Measurements from ENCODE around the gene LSS.
"Not testable (repeated sequence)": the region's sequence is repeated elsewhere in the genome, so short reads cannot be mapped to it uniquely, and the experiment has no call there.

The LSS gene

DNA sequence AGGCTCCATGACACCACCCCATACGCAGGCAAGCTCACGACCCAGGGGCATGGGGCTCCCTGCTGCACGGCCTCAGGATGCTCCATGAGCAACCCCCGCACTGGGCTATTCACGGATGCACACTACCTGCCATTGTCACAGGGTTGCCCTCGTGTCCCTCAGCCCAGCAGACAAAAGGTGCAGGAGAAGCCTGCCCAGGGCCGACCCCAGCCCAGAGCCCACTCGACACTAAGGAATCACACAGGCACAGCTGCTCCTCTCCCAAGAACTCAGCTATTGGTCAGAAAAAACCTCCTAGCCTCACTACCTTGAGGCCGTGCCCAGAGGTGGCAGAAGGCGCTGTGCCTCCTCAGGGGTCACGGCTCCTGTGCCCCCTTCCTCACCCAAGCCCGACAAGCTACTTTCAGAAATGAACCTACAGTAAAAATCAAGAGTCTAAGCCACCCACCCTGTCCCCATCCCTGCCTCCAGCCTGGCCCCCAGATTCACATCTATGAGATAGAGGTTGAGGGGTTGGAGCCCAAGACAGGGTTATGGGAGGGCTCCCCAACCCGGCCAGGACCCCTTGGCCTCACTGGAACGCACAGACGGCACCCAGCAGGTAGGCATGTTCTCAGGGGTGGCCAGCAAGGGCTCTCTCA lies 38.0 kb downstream of the LSS start:
- Histone ChIP-seq H3K4me1 (ENCODE audit: control insufficient read depth, insufficient read depth, low read length) (no peaks in the 10 kb centered on the region), H3K9ac (ENCODE audit: low read length) (no peak overlapping the region)

DNA sequence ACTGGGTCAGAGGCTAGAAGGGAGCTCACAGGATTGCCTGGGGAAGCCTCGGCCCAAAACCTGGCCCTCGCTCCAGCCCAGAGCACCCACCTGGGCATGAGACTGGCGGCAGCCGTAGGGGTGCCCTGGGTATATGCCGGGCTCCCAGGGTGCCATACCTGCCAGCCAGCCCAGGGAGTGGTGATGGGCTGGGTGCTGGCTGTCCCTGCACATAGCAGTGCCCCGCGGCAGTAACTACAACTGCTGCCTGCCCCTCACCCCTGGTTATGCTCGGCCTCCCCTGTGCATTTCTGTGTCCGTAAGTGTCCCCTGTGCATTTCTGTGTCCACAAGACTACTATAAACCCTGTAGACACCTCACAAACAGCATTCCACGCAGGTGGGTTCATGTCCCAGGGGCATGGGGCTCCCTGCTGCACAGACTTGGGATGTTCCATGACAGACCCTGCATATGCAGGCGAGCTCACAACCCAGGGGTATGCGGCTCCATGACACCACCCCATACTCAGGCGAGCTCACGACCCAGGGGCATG lies 38.5 kb downstream of the LSS start:
- Histone ChIP-seq H3K4me1 (ENCODE audit: control insufficient read depth, insufficient read depth, low read length) (no peaks in the 10 kb centered on the region), H3K27ac (ENCODE audit: low read depth, low read length) (no peak overlapping the region), H3K9ac (ENCODE audit: low read length) (no peak overlapping the region), H3K36me3 (ENCODE audit: control insufficient read depth, insufficient read depth, low read length) (peaks cover 24% of the 10 kb centered on the region), H3K4me3 (ENCODE audit: low read length) (no peak overlapping the region), H3K27me3 (ENCODE audit: control insufficient read depth, insufficient read depth, low read length) (no peaks in the 10 kb centered on the region)

More for the DNA sequence above, 38.0 kb downstream of the LSS start:
- no peak overlapping the region for H3K4me3 ChIP-seq (ENCODE audit: low read length)
- H3K27ac ChIP-seq (ENCODE audit: low read depth, low read length): no peak overlapping the region
- H3K36me3 ChIP-seq (ENCODE audit: control insufficient read depth, insufficient read depth, low read length): peaks cover 24% of the 10 kb centered on the region
- H3K27me3 ChIP-seq (ENCODE audit: control insufficient read depth, insufficient read depth, low read length): no peaks in the 10 kb centered on the region

DNA sequence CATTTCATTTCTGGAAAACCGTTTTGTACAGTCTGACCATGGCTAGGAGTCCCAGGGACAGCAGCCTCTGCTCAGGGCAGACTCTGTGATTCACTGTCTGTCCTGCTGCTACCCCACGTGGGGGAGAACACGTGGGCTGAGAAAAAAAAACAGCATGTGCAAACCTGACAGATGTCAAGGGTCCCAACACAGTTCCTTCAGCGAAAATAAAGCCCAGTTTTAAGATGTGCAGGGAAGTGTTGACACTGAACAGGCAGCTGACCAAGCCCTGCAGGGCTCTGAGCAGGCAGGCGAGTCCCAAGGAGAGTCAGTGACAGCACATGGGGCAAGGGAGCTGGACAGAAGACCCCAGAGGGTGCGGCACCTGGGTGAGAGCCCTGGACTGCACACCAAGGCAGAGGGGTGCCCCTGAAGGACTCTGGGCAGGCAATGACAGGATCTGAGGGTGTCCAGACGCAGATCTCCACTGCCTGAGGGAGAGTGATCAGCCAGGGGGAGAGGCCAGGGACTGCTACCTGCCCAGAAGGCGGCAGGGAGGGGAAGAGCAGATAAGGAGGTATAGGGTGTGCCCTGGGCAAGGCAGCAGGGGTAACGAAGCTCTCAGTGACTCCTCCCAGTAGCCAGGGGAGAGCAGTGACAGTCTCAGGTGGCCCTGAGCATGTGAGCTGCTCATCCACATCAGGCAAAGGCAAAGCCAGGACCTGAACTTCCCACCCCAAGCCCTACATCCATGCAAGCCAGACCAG lies 39.2 kb downstream of the LSS start:
- no peaks in the 10 kb centered on the region for H3K4me1 ChIP-seq (ENCODE audit: control insufficient read depth, insufficient read depth, low read length)
- H3K9ac ChIP-seq (ENCODE audit: low read length): no peak overlapping the region
- H3K4me3 ChIP-seq (ENCODE audit: low read length): no peak overlapping the region
- H3K27me3 ChIP-seq (ENCODE audit: control insufficient read depth, insufficient read depth, low read length): no peaks in the 10 kb centered on the region
- H3K27ac ChIP-seq (ENCODE audit: low read depth, low read length): peak overlapping the region; percentile 25
- H3K36me3 ChIP-seq (ENCODE audit: control insufficient read depth, insufficient read depth, low read length): peaks cover 19% of the 10 kb centered on the region

DNA sequence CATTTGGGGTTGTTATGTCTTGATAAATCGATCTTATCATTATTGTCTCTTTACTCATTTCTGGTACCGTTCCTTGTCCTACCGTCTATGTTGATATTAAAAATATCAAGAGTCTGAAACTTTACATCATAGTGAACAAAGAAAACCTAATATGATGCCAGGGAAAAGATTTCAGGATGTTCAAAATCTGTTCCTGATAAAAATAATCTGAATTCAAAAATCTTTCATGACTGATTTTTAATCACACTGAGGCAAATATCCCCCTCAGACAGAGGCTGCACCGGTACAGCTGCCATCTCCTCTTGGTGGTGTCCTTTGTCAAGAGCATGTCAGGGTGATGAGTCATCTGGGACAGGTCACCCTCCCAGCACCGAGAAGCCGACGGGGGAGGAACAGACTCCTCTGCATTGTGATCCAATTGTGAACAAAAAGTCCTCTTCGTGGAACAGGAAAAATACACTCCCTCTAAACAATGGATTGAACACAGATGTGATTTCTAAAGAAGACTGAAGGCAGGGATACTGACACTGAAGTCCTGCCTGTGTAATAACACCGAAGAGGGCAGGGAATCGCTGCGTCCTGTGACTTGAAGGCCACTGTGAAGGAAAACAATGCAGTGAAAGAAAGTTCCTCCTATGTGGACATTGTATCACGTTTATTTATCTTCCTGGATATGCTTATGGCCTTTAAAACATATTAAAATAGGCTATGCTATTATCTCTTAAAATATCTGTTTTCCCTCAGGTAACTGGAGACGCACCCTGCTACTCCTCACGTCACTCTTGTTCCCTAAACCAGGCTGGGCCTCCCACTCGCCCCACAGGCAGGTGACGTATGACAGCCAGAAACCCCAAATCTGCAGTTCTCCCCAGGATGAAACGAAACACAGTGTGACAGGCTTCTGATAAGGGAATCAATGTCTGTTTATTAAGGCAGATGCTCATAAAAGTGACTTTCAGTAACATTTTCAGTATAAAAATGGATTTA lies 40.1 kb downstream of the LSS start:
- H3K27me3 ChIP-seq (ENCODE audit: control insufficient read depth, insufficient read depth, low read length): no peaks in the 10 kb centered on the region
- no peaks in the 10 kb centered on the region for H3K4me1 ChIP-seq (ENCODE audit: control insufficient read depth, insufficient read depth, low read length)
- peak overlapping the region; percentile 25 for H3K27ac ChIP-seq (ENCODE audit: low read depth, low read length)
- H3K9ac ChIP-seq (ENCODE audit: low read length): no peak overlapping the region
- no peak overlapping the region for H3K4me3 ChIP-seq (ENCODE audit: low read length)
- H3K36me3 ChIP-seq (ENCODE audit: control insufficient read depth, insufficient read depth, low read length): peaks cover 12% of the 10 kb centered on the region

DNA sequence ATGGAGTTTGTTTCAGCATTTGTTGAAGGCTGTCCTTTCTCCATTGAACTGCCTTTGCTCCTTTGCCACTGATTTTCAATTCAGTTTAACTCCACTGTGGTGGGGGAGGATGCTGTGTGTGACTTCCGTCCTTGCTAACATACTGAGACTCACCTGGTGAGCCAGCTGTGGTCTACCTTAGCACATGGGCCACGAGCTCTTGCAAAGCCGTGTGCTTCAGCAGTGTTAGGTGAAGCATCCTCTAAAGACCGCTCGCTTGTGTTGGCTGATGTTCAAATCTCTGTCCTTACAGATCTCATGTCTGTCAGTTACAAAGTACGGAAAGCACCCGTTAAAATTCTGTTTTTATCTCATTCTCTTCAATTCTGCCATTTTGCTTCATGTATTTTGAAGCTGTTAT lies 40.8 kb downstream of the LSS start:
- H3K27me3 ChIP-seq (ENCODE audit: control insufficient read depth, insufficient read depth, low read length): no peaks in the 10 kb centered on the region
- H3K27ac ChIP-seq (ENCODE audit: low read depth, low read length): peak overlapping the region; percentile 17
- H3K36me3 ChIP-seq (ENCODE audit: control insufficient read depth, insufficient read depth, low read length): peaks cover 9% of the 10 kb centered on the region
- H3K4me1 ChIP-seq (ENCODE audit: control insufficient read depth, insufficient read depth, low read length): no peaks in the 10 kb centered on the region
- H3K9ac ChIP-seq (ENCODE audit: low read length): no peak overlapping the region
- no peak overlapping the region for H3K4me3 ChIP-seq (ENCODE audit: low read length)

DNA sequence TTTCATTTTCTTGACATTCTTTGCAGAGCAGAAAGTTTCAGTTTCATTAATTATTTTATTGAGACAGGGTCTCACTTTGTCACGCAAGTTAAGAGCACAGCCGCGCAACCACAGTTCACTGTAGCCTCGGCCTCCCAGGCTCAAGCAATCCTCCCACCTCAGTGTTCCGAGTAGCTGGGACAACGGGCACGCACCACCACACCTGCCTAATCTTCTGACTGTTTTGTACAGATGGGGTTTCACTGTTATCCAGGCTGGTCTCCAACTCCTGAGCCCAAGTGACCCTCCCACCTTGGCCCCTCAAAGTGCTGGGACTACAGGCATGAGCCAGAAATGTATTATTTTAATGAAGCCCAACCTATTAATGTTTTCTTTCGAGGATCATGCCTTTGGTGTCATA lies 41.3 kb downstream of the LSS start:
- Histone ChIP-seq H3K4me1 (ENCODE audit: control insufficient read depth, insufficient read depth, low read length) (no peaks in the 10 kb centered on the region), H3K27ac (ENCODE audit: low read depth, low read length) (no peak overlapping the region), H3K4me3 (ENCODE audit: low read length) (no peak overlapping the region), H3K9ac (ENCODE audit: low read length) (no peak overlapping the region), H3K36me3 (ENCODE audit: control insufficient read depth, insufficient read depth, low read length) (peaks cover 4% of the 10 kb centered on the region), H3K27me3 (ENCODE audit: control insufficient read depth, insufficient read depth, low read length) (no peaks in the 10 kb centered on the region)

DNA sequence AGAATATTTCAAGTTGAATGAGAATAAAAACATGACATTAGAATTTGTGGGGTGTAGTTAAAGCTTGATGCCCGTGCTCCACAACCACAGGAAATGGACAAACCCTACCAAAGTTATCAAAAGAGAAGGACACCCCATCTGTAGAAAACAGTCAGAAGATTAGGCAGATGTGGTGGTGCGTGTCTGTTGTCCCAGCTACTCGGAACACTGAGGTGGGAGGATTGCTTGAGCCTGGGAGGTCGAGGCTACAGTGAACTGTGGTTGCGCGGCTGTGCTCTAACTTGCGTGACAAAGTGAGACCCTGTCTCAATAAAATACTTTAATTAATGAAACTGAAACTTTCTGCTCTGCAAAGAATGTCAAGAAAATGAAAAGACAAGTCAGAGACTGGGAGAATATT lies 42.9 kb downstream of the LSS start:
- Histone ChIP-seq H3K36me3 (ENCODE audit: control insufficient read depth, insufficient read depth, low read length) (peaks cover 3% of the 10 kb centered on the region), H3K27ac (ENCODE audit: low read depth, low read length) (peak overlapping the region; percentile 92), H3K9ac (ENCODE audit: low read length) (no peak overlapping the region), H3K4me1 (ENCODE audit: control insufficient read depth, insufficient read depth, low read length) (no peaks in the 10 kb centered on the region), H3K4me3 (ENCODE audit: low read length) (no peak overlapping the region), H3K27me3 (ENCODE audit: control insufficient read depth, insufficient read depth, low read length) (no peaks in the 10 kb centered on the region)

DNA sequence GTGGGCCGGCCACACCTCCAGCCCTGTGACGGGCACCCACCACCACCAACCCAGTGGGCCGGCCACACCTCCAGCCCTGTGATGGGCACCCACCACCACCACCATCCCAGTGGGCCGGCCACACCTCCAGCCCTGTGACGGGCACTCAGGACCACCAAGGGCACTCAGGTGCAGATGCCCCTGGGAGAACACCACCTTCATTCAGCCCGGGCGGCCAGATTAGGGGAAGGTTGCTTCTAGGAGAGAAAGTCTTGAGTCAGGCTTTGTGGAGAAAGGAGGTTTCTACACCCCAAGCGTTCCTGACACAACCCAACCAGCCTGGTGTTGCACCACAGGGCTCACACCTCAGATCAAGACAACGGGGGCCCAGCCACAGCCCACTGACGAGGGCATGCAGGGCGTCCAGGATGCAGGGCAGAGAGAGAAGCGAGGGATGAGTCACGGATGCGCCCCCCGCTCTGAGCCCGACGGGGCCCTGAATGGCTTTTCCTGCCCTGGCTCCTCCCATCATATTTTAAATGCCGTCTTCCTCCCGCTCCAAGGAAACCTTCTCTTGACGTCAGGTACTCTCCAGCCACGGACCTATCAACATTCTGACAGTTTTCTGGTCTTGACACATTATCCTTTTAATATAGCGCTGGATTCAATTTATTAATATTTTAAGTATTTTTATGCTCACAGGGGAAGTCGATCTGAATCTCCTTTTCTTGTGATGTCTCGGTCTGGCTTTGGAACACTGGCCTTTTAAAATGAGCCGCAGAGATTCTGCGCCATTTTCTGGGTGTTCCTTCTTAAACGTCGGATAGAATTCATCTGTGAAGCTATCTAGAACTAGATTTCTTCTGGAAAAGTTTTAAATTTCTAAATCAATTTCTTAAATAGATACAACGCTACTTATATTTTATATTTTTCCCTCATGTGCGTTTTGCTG lies 43.7 kb downstream of the LSS start:
- Histone ChIP-seq H3K36me3 (ENCODE audit: control insufficient read depth, insufficient read depth, low read length) (no peaks in the 10 kb centered on the region), H3K27ac (ENCODE audit: low read depth, low read length) (peak overlapping the region; percentile 92), H3K4me3 (ENCODE audit: low read length) (peak overlapping the region; percentile 94), H3K9ac (ENCODE audit: low read length) (peak overlapping the region; percentile 34), H3K4me1 (ENCODE audit: control insufficient read depth, insufficient read depth, low read length) (no peaks in the 10 kb centered on the region), H3K27me3 (ENCODE audit: control insufficient read depth, insufficient read depth, low read length) (no peaks in the 10 kb centered on the region)

DNA sequence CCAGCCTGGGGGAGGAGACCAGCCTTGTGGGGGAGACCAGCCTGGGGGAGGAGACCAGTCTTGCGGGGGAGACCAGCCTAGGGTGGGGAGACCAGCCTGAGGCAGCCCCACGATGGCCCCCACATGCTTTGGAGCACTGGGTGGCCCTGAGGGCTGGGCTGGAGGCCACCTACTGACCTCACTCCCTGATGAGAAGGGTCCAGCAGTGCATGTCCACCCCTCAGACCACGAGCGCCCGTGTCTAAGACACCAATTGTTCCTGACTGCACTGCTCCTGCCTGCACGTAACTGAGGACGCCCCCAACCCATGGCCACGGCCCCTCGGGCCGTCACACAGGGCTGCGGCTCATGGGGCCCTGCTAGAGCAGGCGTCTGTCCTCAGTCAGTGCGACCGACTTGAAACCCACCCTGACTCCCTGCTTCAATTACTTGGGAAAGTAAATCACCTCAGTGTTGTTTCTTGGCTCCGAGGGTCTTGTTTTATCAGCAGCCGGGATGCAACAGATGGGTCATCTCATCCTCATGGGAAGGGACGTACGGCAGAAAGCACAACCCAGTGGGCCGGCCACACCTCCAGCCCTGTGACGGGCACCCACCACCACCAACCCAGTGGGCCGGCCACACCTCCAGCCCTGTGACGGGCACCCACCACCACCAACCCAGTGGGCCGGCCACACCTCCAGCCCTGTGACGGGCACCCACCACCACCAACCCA lies 44.5 kb downstream of the LSS start, which contains the start of gene SPATC1L:
Gene SPATC1L (minus strand): TSS at position 550 of the 715 bp plus-strand sequence. CDS start 1,643 bp downstream, outside the sequence.
- H3K27me3 ChIP-seq (ENCODE audit: control insufficient read depth, insufficient read depth, low read length): no peaks in the 10 kb centered on the region
- H3K27ac ChIP-seq (ENCODE audit: low read depth, low read length): peak within 1 kb of the TSS; percentile 92
- H3K4me3 ChIP-seq (ENCODE audit: low read length): peak within 1 kb of the TSS; percentile 94
- no peaks in the 10 kb centered on the region for H3K36me3 ChIP-seq (ENCODE audit: control insufficient read depth, insufficient read depth, low read length)
- peak within 1 kb of the TSS; percentile 34 for H3K9ac ChIP-seq (ENCODE audit: low read length)
- no peaks in the 10 kb centered on the region for H3K4me1 ChIP-seq (ENCODE audit: control insufficient read depth, insufficient read depth, low read length)

DNA sequence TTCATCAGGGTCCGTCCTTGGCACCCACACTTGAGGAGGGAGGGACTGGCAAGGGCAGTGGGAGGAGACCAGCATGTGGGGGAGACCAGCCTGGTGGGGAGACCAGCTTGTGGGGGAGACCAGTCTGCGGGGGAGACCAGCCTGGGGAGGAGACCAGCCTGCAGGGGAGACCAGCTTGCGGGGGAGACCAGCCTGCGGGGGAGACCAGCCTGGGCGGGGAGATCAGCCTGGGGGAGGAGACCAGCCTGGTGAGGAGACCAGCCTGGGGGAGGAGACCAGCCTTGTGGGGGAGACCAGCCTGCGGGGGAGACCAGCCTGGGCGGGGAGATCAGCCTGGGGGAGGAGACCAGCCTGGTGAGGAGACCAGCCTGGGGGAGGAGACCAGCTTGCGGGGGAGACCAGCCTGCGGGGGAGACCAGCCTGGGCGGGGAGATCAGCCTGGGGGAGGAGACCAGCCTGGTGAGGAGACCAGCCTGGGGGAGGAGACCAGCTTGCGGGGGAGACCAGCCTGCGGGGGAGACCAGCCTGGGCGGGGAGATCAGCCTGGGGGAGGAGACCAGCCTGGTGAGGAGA lies 45.2 kb downstream of the LSS start:
- H3K27me3 ChIP-seq (ENCODE audit: control insufficient read depth, insufficient read depth, low read length); H3K36me3 ChIP-seq (ENCODE audit: control insufficient read depth, insufficient read depth, low read length); H3K9ac ChIP-seq (ENCODE audit: low read length); H3K4me1 ChIP-seq (ENCODE audit: control insufficient read depth, insufficient read depth, low read length); H3K27ac ChIP-seq (ENCODE audit: low read depth, low read length): not testable (repeated sequence)
- H3K4me3 ChIP-seq (ENCODE audit: low read length): peak overlapping the region; percentile 77
